NCI-H2196 treated with DMSO at 0.1 percent for 48 hours (cell line): ENCODE results near the gene ZNF335.

Experiments
- DNase-seq: peaks from one replicate; lab custom pipeline; 2025; ENCODE audit not compliant: unreplicated experiment; lab: John Stamatoyannopoulos, UW

ZNF335 gene, protein sequence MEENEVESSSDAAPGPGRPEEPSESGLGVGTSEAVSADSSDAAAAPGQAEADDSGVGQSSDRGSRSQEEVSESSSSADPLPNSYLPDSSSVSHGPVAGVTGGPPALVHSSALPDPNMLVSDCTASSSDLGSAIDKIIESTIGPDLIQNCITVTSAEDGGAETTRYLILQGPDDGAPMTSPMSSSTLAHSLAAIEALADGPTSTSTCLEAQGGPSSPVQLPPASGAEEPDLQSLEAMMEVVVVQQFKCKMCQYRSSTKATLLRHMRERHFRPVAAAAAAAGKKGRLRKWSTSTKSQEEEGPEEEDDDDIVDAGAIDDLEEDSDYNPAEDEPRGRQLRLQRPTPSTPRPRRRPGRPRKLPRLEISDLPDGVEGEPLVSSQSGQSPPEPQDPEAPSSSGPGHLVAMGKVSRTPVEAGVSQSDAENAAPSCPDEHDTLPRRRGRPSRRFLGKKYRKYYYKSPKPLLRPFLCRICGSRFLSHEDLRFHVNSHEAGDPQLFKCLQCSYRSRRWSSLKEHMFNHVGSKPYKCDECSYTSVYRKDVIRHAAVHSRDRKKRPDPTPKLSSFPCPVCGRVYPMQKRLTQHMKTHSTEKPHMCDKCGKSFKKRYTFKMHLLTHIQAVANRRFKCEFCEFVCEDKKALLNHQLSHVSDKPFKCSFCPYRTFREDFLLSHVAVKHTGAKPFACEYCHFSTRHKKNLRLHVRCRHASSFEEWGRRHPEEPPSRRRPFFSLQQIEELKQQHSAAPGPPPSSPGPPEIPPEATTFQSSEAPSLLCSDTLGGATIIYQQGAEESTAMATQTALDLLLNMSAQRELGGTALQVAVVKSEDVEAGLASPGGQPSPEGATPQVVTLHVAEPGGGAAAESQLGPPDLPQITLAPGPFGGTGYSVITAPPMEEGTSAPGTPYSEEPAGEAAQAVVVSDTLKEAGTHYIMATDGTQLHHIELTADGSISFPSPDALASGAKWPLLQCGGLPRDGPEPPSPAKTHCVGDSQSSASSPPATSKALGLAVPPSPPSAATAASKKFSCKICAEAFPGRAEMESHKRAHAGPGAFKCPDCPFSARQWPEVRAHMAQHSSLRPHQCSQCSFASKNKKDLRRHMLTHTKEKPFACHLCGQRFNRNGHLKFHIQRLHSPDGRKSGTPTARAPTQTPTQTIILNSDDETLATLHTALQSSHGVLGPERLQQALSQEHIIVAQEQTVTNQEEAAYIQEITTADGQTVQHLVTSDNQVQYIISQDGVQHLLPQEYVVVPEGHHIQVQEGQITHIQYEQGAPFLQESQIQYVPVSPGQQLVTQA (N-terminal part only)

DNA sequence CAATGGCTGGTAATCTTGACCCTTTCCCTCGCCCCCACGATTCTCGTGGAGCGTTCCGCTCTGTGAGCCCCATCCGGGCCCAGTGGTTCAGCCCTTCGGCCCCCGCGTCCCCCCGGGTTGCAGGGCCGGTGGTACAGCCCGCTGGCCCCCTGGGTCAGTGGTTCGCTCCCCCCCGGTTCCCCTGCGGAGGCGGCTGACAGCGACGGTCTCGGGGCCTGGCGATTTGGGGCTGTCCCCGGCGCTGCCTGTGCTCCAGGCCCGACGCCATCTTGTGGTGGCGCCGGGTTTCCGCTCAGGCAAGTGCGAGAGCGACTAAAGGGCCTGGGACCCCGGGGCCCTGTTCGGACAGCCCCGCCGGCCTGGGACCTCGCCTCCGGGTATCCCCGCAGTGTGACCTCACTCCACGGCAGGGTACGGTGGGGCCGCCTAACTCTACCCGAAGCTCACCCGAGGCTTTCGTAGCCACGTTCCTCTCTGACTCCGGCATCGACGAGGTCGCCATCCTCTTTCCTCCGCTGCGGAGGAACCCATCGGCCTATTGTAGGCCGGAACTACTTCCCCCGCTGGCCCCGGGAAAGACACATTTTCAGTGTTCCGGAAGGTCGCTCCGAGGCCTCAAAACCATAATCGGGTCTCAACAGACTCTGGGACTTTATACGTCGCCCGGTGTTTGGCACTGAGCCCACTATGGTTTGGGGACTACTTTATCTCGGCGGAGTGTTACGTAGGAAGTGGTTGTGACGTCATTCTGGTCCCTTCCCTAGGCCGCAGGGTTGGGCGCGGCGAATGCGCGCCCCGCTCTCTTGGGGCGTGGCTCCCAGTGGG, at the start of gene ZNF335:
ZNF335 (minus strand) TSS at position 529 of the 825 bp plus-strand sequence. CDS start 793 bp downstream, outside the sequence.
- DNase-seq: peak; percentile 84

DNA sequence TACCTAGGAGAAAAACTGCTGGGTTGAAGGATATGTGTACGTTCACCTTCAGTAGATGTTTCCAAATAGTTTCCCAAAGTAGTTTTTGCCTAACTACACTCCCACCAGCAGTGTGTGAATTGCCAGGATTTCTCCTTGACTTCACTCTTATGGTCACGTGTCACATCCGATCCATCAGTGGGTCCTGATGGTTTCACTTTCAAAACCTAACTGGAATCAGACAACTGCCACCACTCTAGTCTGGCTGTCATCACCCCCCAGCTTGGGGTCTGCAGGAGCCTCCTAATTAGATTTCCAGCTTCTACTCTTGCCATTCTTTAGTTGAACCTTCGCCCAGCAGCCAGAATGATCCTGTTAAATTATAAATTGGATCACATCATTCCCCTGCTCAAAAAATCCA, 48.6 kb upstream of the ZNF335 start:
- no peak for DNase-seq

DNA sequence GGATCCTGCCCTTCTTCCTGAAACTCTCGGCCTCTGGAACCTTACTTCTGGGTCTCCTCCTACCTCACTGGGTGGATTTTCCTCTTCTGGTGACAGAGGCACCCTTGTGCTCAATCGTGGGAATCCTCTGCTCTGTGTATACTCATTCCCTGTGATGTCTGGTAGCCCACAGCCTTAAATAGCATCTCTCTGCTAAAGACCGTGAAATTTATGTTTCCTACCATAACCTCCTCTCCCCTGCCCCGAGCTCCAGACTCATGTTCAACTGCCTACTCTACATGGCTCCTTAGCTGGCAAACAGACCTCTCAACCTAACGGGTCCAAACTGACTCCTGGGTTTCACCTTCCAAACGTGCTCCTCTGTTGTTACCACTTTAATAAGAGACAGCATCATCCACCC, 46.6 kb upstream of the ZNF335 start:
- no peak for DNase-seq

DNA sequence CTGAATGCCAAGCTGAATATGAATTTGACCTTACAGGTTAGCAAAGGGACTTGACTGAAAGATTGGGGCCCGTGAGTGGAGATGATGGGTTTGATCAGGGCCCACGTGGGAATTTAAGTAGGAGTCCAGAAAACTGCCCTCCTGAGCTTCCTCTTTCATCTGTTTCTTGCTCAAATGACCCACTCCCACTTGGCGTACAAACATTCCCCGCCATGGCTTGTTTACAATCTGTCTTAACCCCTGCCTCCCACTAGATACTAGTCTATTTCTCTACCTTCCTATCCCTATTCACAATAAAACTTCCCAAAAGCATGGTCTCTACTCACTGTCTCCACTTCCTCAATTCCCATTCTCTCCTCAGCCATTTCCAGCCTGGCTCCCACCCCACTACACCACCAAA, 46.1 kb upstream of the ZNF335 start:
- DNase-seq: no peak

DNA sequence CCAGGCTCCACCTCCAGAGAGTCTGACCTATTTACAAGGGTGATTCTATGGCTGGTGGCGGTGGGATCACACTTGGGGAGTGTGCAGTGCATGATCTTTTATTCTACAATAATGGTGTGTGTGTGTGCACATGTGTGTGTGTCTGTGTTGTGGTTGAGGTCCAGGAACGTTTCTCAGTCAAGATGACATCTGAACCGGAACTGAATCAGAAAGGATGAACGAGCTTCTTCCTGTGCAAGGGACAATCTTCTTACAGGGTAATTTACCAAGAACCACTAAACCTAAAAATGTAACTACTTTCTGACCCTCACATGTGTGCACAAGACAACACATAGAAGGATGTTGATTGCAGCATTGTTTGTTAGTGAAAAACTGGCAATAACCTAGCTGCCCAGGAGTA, 45.3 kb upstream of the ZNF335 start:
- no peak for DNase-seq

DNA sequence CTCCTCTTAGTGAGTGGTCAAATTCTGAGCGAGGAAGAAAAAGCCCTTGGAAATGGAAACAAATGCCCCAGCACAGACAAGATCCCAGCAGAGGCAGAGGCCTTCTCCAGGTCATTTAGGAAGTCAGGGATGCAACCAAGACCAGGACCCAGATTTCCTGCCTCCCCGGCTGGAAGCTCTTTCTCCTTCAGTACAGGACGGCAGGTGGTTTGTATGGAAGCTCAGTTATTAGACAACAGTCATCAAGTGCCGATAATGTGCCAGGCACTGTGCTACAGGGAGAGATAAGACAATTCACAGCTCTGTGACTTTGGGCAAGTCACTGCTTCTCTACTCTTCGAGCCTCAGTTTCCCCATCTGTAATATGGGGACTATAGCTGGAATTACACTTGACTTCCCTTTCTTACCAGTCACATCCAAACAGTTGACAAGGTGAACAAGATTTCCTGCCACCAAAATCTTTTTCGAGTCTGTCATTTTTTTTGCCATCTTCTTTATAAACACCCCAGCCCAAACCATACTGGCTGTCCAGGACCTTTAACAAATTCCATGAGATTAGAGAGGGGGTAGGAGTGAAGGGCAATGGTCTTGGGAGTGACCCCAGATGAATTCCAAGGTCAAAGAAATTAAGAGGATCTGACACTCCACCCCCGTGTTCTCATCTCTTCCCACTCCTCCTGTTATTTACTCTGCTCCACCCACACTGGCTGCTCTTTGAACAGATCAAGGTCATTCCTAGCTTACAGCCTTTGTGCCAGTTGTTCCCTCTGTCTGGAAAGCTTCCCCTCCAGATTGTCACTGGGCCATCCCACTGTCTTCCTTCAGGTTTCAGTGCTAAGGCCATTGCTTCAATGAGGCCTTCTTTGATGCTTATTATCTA, 42.8 kb upstream of the ZNF335 start:
- no peak for DNase-seq

DNA sequence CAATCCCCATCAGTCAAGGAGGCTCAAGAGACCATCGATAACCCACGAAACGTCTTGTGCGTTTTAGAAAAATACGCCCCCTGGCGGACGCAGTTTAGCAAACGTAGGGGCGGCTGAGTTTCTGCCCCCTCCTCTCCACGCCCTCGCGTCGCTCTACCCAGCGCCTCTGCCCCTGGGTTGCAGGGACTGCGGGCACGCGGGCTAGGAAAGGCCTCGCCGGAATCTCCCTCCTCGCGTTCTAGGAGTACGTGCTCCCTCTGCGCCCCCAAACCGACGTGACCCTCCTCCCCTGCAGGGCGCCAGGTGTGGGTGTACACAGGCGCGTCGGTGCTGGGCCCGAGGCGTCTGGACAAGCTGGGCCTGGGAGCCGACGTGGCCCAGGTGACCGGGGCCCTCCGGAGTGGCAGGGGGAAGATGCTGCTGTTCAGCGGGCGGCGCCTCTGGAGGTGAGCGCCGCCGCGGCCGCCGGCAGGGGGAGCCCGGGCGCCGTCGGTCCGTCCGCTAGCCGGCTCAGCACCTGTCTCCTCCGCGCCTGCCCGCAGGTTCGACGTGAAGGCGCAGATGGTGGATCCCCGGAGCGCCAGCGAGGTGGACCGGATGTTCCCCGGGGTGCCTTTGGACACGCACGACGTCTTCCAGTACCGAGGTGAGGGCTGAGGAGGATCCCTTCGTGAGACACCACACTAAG, 42.0 kb upstream of the ZNF335 start:
- DNase-seq: peak; percentile 70

DNA sequence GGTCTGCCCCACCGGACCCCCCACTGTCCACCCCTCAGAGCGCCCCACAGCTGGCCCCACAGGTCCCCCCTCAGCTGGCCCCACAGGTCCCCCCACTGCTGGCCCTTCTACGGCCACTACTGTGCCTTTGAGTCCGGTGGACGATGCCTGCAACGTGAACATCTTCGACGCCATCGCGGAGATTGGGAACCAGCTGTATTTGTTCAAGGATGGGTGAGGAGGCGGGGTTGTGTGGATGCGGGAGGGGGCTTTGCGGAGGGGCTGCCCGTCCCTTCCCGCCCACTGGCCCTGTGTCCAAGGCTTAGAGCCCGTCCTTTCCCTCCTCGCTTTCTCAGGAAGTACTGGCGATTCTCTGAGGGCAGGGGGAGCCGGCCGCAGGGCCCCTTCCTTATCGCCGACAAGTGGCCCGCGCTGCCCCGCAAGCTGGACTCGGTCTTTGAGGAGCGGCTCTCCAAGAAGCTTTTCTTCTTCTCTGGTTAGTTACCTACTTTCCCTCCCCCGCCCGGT, 41.4 kb upstream of the ZNF335 start:
- DNase-seq: no peak

DNA sequence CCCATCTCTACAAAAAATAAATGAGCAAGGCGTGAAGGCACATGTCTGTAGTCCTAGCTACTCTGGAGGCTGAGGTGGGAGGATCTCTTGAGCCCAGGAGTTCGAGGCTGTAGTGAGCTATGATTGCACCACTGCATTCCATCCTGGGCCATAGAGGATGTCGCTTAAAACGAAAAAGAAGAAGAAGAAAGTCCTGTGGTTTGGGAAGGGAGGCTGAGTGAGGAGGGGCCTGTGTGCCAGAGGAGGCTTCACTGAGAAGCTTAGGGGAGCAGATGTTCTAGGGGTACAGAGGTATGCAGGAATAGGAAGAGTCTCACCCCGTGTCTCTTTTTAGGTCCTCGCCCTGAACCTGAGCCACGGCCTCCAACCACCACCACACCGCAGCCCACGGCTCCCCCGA, 40.9 kb upstream of the ZNF335 start:
- no peak for DNase-seq

DNA sequence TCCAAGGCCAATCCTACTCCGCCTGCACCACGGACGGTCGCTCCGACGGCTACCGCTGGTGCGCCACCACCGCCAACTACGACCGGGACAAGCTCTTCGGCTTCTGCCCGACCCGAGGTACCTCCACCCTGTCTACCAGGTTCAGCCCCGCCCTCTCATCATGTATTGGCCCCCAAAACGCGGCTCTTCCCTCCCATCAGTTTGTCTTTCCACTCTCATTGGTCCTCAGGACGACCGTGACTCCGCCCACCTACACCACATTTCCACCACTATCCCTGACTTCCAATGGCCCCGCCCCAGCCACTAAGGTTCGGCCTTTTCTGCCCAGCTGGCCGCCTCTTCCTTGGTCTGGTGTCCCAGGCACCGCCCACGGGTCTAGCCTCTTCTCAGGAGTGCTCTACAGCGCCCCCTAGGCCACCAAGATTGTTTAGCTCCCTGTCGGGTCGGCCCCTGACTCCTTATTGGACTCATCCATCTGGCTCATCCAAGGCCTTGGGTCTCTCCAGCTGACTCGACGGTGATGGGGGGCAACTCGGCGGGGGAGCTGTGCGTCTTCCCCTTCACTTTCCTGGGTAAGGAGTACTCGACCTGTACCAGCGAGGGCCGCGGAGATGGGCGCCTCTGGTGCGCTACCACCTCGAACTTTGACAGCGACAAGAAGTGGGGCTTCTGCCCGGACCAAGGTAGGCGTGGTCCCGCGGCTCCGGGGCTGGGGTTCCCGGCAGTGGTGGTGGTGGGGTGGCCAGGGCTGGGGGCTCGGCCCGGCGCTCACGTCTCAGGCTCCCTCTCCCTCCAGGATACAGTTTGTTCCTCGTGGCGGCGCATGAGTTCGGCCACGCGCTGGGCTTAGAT, 39.9 kb upstream of the ZNF335 start:
- no peak for DNase-seq

DNA sequence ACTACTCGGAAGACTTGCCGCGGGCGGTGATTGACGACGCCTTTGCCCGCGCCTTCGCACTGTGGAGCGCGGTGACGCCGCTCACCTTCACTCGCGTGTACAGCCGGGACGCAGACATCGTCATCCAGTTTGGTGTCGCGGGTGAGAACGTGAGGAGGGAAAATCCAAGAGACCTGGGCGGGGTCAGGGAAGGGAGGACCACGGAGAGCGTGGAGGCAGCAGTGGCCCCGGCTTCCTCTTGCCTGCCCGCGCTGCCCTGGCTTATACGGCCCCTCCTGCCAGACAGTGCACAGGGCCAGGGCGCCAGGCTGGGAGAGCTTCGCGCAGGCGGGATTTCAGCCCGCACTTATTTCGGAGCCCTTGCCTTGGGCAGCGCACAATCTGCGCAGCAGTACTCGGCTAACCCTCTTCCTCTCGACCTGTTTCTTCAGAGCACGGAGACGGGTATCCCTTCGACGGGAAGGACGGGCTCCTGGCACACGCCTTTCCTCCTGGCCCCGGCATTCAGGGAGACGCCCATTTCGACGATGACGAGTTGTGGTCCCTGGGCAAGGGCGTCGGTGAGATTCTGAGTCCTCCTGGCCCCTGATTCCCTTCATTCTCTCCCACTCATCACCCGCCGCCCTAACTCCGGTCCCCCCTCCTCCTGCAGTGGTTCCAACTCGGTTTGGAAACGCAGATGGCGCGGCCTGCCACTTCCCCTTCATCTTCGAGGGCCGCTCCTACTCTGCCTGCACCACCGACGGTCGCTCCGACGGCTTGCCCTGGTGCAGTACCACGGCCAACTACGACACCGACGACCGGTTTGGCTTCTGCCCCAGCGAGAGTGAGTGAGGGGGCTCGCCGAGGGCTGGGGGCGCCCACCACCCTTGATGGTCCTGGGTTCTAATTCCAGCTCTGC, 38.7 kb upstream of the ZNF335 start:
- DNase-seq: no peak

DNA sequence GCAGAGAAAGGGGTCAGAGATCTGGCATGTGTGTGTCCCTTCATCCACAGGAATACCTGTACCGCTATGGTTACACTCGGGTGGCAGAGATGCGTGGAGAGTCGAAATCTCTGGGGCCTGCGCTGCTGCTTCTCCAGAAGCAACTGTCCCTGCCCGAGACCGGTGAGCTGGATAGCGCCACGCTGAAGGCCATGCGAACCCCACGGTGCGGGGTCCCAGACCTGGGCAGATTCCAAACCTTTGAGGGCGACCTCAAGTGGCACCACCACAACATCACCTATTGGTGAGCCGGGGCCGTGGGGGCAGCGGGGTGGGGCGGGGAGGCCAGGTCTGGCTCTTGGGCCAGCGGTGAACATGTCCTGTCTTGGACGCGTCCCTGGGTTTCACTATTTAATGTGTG, 37.8 kb upstream of the ZNF335 start:
- no peak for DNase-seq

DNA sequence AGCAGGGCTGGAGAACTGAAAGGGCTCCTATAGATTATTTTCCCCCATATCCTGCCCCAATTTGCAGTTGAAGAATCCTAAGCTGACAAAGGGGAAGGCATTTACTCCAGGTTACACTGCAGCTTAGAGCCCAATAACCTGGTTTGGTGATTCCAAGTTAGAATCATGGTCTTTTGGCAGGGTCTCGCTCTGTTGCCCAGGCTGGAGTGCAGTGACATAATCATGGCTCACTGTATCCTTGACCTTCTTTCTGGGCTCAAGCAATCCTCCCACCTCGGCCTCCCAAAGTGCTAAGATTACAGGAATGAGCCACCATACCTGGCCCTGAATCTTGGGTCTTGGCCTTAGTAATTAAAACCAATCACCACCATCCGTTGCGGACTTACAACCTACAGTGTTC, 35.7 kb upstream of the ZNF335 start:
- DNase-seq: no peak

DNA sequence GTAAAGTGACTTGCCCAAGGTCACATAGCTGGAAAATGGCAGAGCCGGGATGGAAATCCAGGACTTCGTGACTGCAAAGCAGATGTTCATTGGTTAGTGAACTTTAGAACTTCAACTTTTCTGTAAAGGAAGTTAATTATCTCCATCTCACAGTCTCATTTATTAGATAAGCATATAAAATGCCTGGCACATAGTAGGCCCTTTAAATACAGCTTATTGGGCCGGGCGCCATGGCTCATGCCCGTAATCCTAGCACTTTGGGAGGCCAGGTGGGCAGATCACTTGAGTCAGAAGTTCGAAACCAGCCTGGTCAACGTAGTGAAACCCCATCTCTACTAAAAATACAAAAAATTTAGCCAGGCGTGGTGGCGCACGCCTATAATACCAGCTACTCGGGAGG, 35.0 kb upstream of the ZNF335 start:
- DNase-seq: no peak

DNA sequence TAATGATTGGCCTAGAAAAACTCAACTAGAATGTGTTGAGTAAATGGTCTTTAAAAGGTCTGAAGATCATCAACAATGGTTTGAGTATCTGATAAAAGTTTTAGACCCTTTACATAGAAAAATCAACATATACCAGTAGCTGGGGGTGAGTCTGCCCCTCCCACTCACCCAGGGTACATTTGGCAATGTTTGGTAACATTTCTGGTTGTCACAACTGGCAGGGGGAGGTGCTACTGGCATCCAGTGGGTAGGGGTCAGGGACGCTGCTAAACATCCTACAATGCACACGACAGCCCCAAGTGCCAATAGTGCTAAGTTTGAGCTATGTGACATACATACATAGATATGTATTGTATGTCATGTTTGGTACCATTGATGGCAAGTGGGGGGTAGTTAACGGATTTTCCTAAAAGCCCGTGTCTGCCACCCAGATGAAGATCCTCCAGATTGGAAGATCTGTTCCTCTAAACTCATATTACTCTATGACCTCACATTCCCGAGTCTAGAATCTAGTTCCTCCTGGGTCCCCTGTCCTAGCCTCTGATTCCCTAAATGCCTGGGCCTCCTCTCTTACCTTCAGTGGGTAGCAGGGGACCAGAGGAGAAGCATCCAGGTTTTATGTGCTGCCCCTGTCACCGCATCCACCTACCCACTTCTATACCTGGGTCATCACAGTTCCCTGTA, 34.2 kb upstream of the ZNF335 start:
- DNase-seq: no peak

DNA sequence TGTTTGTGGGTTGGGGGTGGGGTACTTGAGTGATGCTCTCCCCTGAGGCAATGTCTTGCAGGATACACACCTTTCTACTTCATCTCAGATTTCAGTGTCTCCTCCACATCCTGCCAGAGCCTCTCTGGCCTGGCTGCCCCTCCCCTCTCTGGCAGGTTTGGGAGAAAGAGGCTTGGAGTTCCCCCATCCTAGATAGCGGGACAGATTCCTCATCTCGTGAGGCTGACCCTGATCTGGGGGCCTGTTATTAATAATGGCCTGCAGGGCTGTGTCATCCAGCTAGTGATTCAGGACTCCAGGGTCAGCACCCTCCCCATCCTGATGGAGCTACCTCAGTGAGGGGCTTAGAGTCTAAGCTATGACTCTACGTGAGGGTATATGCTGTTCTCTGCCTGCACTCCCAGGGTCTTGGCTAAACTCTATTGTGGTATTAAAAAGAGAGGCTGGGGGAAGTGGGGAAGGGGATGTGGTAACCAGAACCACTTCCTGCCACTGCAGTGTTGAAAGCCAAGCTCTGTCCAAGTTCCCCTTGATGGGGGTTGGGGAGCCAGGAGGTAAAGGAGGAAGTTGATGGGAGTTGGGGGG, 33.0 kb upstream of the ZNF335 start:
- peak; percentile 50 for DNase-seq
